Measurements from ENCODE around the gene RBM17. TPM values are rescaled to one million over a fixed set of nuclear protein-coding genes. Genes with fewer than 3 reads are reported as not detected.
"Not testable (repeated sequence)": the region's sequence is repeated elsewhere in the genome, so short reads cannot be mapped to it uniquely, and the experiment has no call there.

The RBM17 gene
- total RNA-seq, 1 donor from 2014 or later: 69.5 TPM

- DNase-seq (ENCODE audit: low read depth, low spot score): no peak
Measured at GRCh38 chr10:6056411-6057135, 32.3 kb upstream of the RBM17 start.

GRCh38 chr10:6058682-6059475 is 30.0 kb upstream of the RBM17 start:
- DNase-seq (ENCODE audit: low read depth, low spot score): no peak

- no peak for DNase-seq (ENCODE audit: low read depth, low spot score)
Measured at GRCh38 chr10:6059506-6059905, 29.3 kb upstream of the RBM17 start.

GRCh38 chr10:6061056-6061455 is 27.8 kb upstream of the RBM17 start:
- no peak for DNase-seq (ENCODE audit: low read depth, low spot score)

- no peak for DNase-seq (ENCODE audit: low read depth, low spot score)
Measured at GRCh38 chr10:6062101-6062771, 26.6 kb upstream of the RBM17 start, which contains the start of gene IL2RA. IL2RA (minus strand) TSS chr10:6062367; CDS start chr10:6062151, 216 bp downstream.

GRCh38 chr10:6064119-6064518 is 24.7 kb upstream of the RBM17 start:
- no peak for DNase-seq (ENCODE audit: low read depth, low spot score)

GRCh38 chr10:6064726-6065125 is 24.1 kb upstream of the RBM17 start:
- DNase-seq (ENCODE audit: low read depth, low spot score): not testable (repeated sequence)

- DNase-seq (ENCODE audit: low read depth, low spot score): no peak
Measured at GRCh38 chr10:6065406-6065805, 23.4 kb upstream of the RBM17 start.

GRCh38 chr10:6065835-6066234 is 23.0 kb upstream of the RBM17 start:
- no peak for DNase-seq (ENCODE audit: low read depth, low spot score)

- no peak for DNase-seq (ENCODE audit: low read depth, low spot score)
Measured at GRCh38 chr10:6067457-6067856, 21.4 kb upstream of the RBM17 start.

- no peak for DNase-seq (ENCODE audit: low read depth, low spot score)
Measured at GRCh38 chr10:6068006-6068405, 20.8 kb upstream of the RBM17 start.

- DNase-seq (ENCODE audit: low read depth, low spot score): no peak
Measured at GRCh38 chr10:6068422-6068821, 20.4 kb upstream of the RBM17 start.

GRCh38 chr10:6069081-6069931 is 19.5 kb upstream of the RBM17 start:
- DNase-seq (ENCODE audit: low read depth, low spot score): no peak

GRCh38 chr10:6070660-6071059 is 18.2 kb upstream of the RBM17 start:
- DNase-seq (ENCODE audit: low read depth, low spot score): no peak

- no peak for DNase-seq (ENCODE audit: low read depth, low spot score)
Measured at GRCh38 chr10:6071181-6072175, 17.4 kb upstream of the RBM17 start.

GRCh38 chr10:6072215-6072934 is 16.5 kb upstream of the RBM17 start:
- DNase-seq (ENCODE audit: low read depth, low spot score): no peak

GRCh38 chr10:6074489-6075301 is 14.1 kb upstream of the RBM17 start:
- DNase-seq (ENCODE audit: low read depth, low spot score): no peak

GRCh38 chr10:6077071-6077675 is 11.7 kb upstream of the RBM17 start:
- no peak for DNase-seq (ENCODE audit: low read depth, low spot score)
